Activated B cell treated with CpG ODN at 0.5 μM for 24 hours (primary cell): ENCODE data around the gene HNRNPR. TPM values are rescaled to one million over a fixed set of nuclear protein-coding genes. Genes with fewer than 3 reads are reported as not detected.
"Not testable (repeated sequence)": the region's sequence is repeated elsewhere in the genome, so short reads cannot be mapped to it uniquely, and the experiment has no call there.

Experiments
- ATAC-seq: fragments of 200-7000 bp; cut with Tn5 transposase; one replicate; pipeline ENCODE4 v1.10.0; 2021; ENCODE audit warnings: low read depth, mild to moderate bottlenecking, moderate library complexity
- CTCF ChIA-PET: fragments of 350-600 bp; sonication (Branson Sonifier 250); formaldehyde crosslinking; loops from one replicate; lab custom pipeline; 2021; ENCODE audit warnings: antibody characterized with exemption; lab: Charles Lee
- POLR2A ChIA-PET: fragments of 350-600 bp; sonication (Branson Sonifier 250); formaldehyde crosslinking; loops from one replicate; lab custom pipeline; 2021; ENCODE audit warnings: antibody characterized with exemption; lab: Charles Lee
- DNase-seq: peaks from one replicate; pipeline ENCODE4 v3.0.0; 2022
- H3K27ac Mint-ChIP-seq: one replicate; pipeline ENCODE4 v1.8.0; 2020; ENCODE audit warnings: mixed read lengths
- H3K27me3 Mint-ChIP-seq: one replicate; pipeline ENCODE4 v1.8.0; 2021; ENCODE audit warnings: mixed read lengths
- H3K36me3 Mint-ChIP-seq: one replicate; pipeline ENCODE4 v1.8.0; 2021; ENCODE audit warnings: low read depth, mixed read lengths
- H3K4me1 Mint-ChIP-seq: one replicate; pipeline ENCODE4 v1.8.0; 2021; ENCODE audit warnings: mixed read lengths
- H3K4me3 Mint-ChIP-seq: one replicate; pipeline ENCODE4 v1.8.0; 2020; ENCODE audit warnings: mild to moderate bottlenecking, mixed read lengths
- H3K9me3 Mint-ChIP-seq: one replicate; pipeline ENCODE4 v1.8.0; 2020; ENCODE audit warnings: mixed read lengths
- CTCF ChIP-seq: fragments of 200-600 bp; IDR thresholded peaks from one replicate; pipeline ENCODE4 v1.8.0; 2022; ENCODE audit warnings: antibody characterized with exemption, mild to moderate bottlenecking
- intact Hi-C: fragments of 100-400 bp; cut with micrococcal nuclease; formaldehyde crosslinking; loops from one replicate; pipeline ENCODE4 v1.15.1; 2024
- total RNA-seq: library from RNA; stranded (reverse); gene quantifications from 2 replicates; pipeline ENCODE4 v1.2.3, GENCODE V29; 2022

The HNRNPR gene
- total RNA-seq, 1 donor from 2014 or later, result 171 TPM

- POLR2A ChIA-PET, result no interaction called here
- Mint-ChIP-seq H3K4me3 (no peak overlapping the region), H3K27ac (no peak overlapping the region), H3K9me3 (no peaks in the 10 kb centered on the region), H3K27me3 (peaks cover 18% of the 10 kb centered on the region), H3K4me1 (no peaks in the 10 kb centered on the region), H3K36me3 (peaks cover 21% of the 10 kb centered on the region)
- no peak for TF ChIP-seq CTCF
- ATAC-seq (no peak), DNase-seq (no peak)
- CTCF ChIA-PET, result no interaction called here
- intact Hi-C loops, result loop anchor here (5.0 kb wide), 1 partner anchor 179 kb away; no protein-coding TSS in a partner anchor
Measured at GRCh38 chr1:23276531-23276930, 67.6 kb downstream of the HNRNPR start.

GRCh38 chr1:23274134-23274505 lies 70.0 kb downstream of the HNRNPR start:
- Mint-ChIP-seq H3K27me3 (peaks cover 26% of the 10 kb centered on the region), H3K36me3 (peaks cover under 1% of the 10 kb centered on the region), H3K9me3 (no peaks in the 10 kb centered on the region), H3K4me3 (no peak overlapping the region), H3K27ac (no peak overlapping the region), H3K4me1 (no peaks in the 10 kb centered on the region)
- ATAC-seq, result no peak
- intact Hi-C loops, result no loop called here
- no peak for TF ChIP-seq CTCF
- no peak for DNase-seq
- ChIA-PET POLR2A (no interaction called here), CTCF (no interaction called here)

GRCh38 chr1:23273450-23274133 lies 70.5 kb downstream of the HNRNPR start:
- intact Hi-C loops, result no loop called here
- Mint-ChIP-seq H3K9me3 (no peaks in the 10 kb centered on the region), H3K36me3 (no peaks in the 10 kb centered on the region), H3K27ac (no peak overlapping the region), H3K4me1 (no peaks in the 10 kb centered on the region), H3K27me3 (peaks cover 26% of the 10 kb centered on the region), H3K4me3 (no peak overlapping the region)
- ChIA-PET POLR2A (no interaction called here), CTCF (no interaction called here)
- DNase-seq (no peak), ATAC-seq (no peak)
- no peak for TF ChIP-seq CTCF

- ChIA-PET POLR2A (no interaction called here), CTCF (interaction anchor here (1.2 kb wide), 1 partner anchor 13 kb away, joined by 3 read pairs; no protein-coding TSS in a partner anchor)
- no peak overlapping the region for H3K4me3 Mint-ChIP-seq
- DNase-seq (no peak), ATAC-seq (no peak)
- no peak overlapping the region for H3K27ac Mint-ChIP-seq
- TF ChIP-seq CTCF, result no peak
- no peaks in the 10 kb centered on the region for H3K4me1 Mint-ChIP-seq
- H3K27me3 Mint-ChIP-seq, result peaks cover 2% of the 10 kb centered on the region
- H3K9me3 Mint-ChIP-seq, result no peaks in the 10 kb centered on the region
- H3K36me3 Mint-ChIP-seq, result no peaks in the 10 kb centered on the region
- intact Hi-C loops, result no loop called here
Measured at GRCh38 chr1:23263380-23263887, 80.7 kb downstream of the HNRNPR start.

GRCh38 chr1:23258082-23258481 lies 86.0 kb downstream of the HNRNPR start:
- H3K27ac Mint-ChIP-seq, H3K36me3 Mint-ChIP-seq, POLR2A ChIA-PET, DNase-seq, H3K9me3 Mint-ChIP-seq, H3K27me3 Mint-ChIP-seq, H3K4me3 Mint-ChIP-seq, intact Hi-C loops, CTCF ChIA-PET, H3K4me1 Mint-ChIP-seq, ATAC-seq: not testable (repeated sequence)

GRCh38 chr1:23257371-23257770 lies 86.7 kb downstream of the HNRNPR start:
- CTCF ChIA-PET, POLR2A ChIA-PET, ATAC-seq, H3K9me3 Mint-ChIP-seq, DNase-seq, H3K4me1 Mint-ChIP-seq, H3K27ac Mint-ChIP-seq, H3K27me3 Mint-ChIP-seq, intact Hi-C loops, H3K36me3 Mint-ChIP-seq, H3K4me3 Mint-ChIP-seq: not testable (repeated sequence)

Other genes with a start within 250 kb of the HNRNPR start
- 10.8 and 13.0 TPM in 2 replicates for gene LUZP1, start 175.4 kb downstream of the HNRNPR start, total RNA-seq
- gene HTR1D, start 126.8 kb downstream of the HNRNPR start, total RNA-seq, result not detected in 2 replicates
- 5.1 and 5.6 TPM in 2 replicates for gene ZNF436, start 25.6 kb upstream of the HNRNPR start, total RNA-seq
- gene TCEA3, start 80.5 kb upstream of the HNRNPR start, total RNA-seq, result not detected in 2 replicates
- 1.9 and 3.1 TPM in 2 replicates for gene ASAP3, start 139.9 kb upstream of the HNRNPR start, total RNA-seq
- gene E2F2, start 186.9 kb upstream of the HNRNPR start, total RNA-seq, result 2.4 and 3.4 TPM in 2 replicates
- gene ID3, start 215.2 kb upstream of the HNRNPR start, total RNA-seq, result 195 and 205 TPM in 2 replicates